HG02884 (cell line): ENCODE measurements around the gene PLEKHG4B.
A peak's percentile ranks its signal among the peaks of the same experiment; 100 is the strongest.
"Not testable (repeated sequence)": the region's sequence is repeated elsewhere in the genome, so short reads cannot be mapped to it uniquely, and the experiment has no call there.

ENCODE experiments used
- ATAC-seq: cut with Tn5 transposase; IDR thresholded peaks from one replicate; pipeline ENCODE4 v1.9.1; 2021; ENCODE audit warnings: mild to moderate bottlenecking, moderate library complexity; ENCODE audit not compliant: unreplicated experiment

The PLEKHG4B gene

GRCh38 chr5:218457-219291, 126.7 kb downstream of the PLEKHG4B start:
- ATAC-seq = peak; percentile 15

GRCh38 chr5:219460-219863, 127.5 kb downstream of the PLEKHG4B start:
- no peak for ATAC-seq

- peak; percentile 38 for ATAC-seq
These were observed 128.0 kb downstream of the PLEKHG4B start for GRCh38 chr5:219991-220390.

- not testable (repeated sequence) for ATAC-seq
These were observed 131.2 kb downstream of the PLEKHG4B start for GRCh38 chr5:222951-223715.

- no peak for ATAC-seq
These were observed 131.8 kb downstream of the PLEKHG4B start for GRCh38 chr5:223791-224190.

GRCh38 chr5:225334-225733, 133.4 kb downstream of the PLEKHG4B start:
- no peak for ATAC-seq

- not testable (repeated sequence) for ATAC-seq
These were observed 135.4 kb downstream of the PLEKHG4B start for GRCh38 chr5:227375-227774.

- ATAC-seq = no peak
These were observed 136.9 kb downstream of the PLEKHG4B start for GRCh38 chr5:228886-229285.

- ATAC-seq = no peak
These were observed 138.7 kb downstream of the PLEKHG4B start for GRCh38 chr5:230711-231110.

GRCh38 chr5:231661-232060, 139.7 kb downstream of the PLEKHG4B start:
- no peak for ATAC-seq

- not testable (repeated sequence) for ATAC-seq
These were observed 141.5 kb downstream of the PLEKHG4B start for GRCh38 chr5:233426-233825.

GRCh38 chr5:234450-234849, 142.5 kb downstream of the PLEKHG4B start:
- no peak for ATAC-seq

- ATAC-seq = not testable (repeated sequence)
These were observed 143.6 kb downstream of the PLEKHG4B start for GRCh38 chr5:235527-235926.

- not testable (repeated sequence) for ATAC-seq
These were observed 146.0 kb downstream of the PLEKHG4B start for GRCh38 chr5:237931-238330.
